ENCODE measurements around the gene HTR3A. TPM values are rescaled to one million over a fixed set of nuclear protein-coding genes. Genes with fewer than 3 reads are reported as not detected.

The HTR3A gene
- total and polyA plus RNA-seq, 11 donors = 0.15 to 0.23 TPM; not detected in 9

DNA sequence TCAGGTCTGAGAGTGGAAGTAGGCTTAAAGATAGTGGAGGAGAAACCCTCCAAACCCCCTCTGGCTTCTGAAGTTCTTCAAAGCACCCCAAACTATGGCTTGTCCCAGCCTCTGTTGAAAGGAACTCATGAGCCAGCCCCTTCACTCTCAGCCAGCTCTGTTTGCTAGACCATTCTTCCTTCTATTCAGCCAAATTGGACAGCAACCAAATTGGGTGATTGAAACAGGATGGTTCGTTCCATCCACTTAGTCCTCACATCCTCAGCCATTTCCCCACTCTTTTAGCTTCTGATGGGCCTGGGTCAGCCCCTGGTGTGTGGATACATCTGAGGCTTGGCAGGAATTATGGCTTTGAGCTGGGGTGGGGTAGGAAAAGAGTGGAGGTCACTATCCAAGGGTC lies 4.5 kb downstream of the HTR3A start:
- ATAC-seq = no peak
- no peak for DNase-seq
- H3K27me3 ChIP-seq = peaks cover 0 to 44% (median 0%) of the 10 kb centered on the region in 9 donors
- intact Hi-C loops (cut with DNase I) = loop anchor here in 1 of 10 donors (2.0 kb wide), 1 partner anchor 23 kb away; no protein-coding TSS in a partner anchor
- 8 to 39% (median 30%) methylated on average over 1 of the region's 1 CpG for WGBS, 4 donors
- no peak for TF ChIP-seq POLR2A (IDR thresholded peaks at IDR 0.05)
- H3K9me3 ChIP-seq = no peaks in the 10 kb centered on the region
- H3K4me3 ChIP-seq = no peak overlapping the region
- no peaks in the 10 kb centered on the region for H3K36me3 ChIP-seq
- no peak overlapping the region for H3K27ac ChIP-seq
- peaks cover 0 to 8% (median 5%) of the 10 kb centered on the region in 12 donors for H3K4me1 ChIP-seq

DNA sequence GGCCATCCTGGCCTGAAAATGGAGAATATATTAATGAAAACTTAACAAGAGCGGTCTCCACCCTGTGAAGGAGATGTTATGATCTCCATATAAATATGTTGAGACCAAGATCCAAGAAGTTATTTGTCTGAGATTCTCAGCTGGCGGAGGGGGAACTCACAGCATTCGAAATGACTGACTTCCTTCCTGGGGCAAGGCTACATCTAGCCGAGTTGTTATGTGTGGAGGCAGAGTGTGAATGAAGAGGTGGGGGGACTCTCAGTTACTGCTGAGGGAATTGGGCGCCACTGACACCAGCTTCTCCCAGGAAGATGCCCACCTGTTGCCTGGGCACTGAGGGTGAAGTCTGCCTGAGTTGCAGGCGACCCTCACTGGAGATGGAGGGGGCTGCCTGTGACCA lies 5.9 kb downstream of the HTR3A start:
- no peak for ATAC-seq
- 58 to 74% (median 67%) methylated on average over 6 of the region's 6 CpGs for WGBS, 4 donors
- no peak overlapping the region for H3K27ac ChIP-seq
- peaks cover 0 to 44% (median 0%) of the 10 kb centered on the region in 9 donors for H3K27me3 ChIP-seq
- TF ChIP-seq, protein P1, sequence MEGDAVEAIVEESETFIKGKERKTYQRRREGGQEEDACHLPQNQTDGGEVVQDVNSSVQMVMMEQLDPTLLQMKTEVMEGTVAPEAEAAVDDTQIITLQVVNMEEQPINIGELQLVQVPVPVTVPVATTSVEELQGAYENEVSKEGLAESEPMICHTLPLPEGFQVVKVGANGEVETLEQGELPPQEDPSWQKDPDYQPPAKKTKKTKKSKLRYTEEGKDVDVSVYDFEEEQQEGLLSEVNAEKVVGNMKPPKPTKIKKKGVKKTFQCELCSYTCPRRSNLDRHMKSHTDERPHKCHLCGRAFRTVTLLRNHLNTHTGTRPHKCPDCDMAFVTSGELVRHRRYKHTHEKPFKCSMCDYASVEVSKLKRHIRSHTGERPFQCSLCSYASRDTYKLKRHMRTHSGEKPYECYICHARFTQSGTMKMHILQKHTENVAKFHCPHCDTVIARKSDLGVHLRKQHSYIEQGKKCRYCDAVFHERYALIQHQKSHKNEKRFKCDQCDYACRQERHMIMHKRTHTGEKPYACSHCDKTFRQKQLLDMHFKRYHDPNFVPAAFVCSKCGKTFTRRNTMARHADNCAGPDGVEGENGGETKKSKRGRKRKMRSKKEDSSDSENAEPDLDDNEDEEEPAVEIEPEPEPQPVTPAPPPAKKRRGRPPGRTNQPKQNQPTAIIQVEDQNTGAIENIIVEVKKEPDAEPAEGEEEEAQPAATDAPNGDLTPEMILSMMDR (IDR thresholded peaks at IDR 0.05) = no peak
- TF ChIP-seq POLR2A (IDR thresholded peaks at IDR 0.05) = no peak
- intact Hi-C loops (cut with DNase I) = no loop called here
- no peaks in the 10 kb centered on the region for H3K9me3 ChIP-seq
- H3K4me1 ChIP-seq = no peaks in the 10 kb centered on the region
- DNase-seq = no peak
- no peak overlapping the region for H3K4me3 ChIP-seq
- H3K36me3 ChIP-seq = no peaks in the 10 kb centered on the region

DNA sequence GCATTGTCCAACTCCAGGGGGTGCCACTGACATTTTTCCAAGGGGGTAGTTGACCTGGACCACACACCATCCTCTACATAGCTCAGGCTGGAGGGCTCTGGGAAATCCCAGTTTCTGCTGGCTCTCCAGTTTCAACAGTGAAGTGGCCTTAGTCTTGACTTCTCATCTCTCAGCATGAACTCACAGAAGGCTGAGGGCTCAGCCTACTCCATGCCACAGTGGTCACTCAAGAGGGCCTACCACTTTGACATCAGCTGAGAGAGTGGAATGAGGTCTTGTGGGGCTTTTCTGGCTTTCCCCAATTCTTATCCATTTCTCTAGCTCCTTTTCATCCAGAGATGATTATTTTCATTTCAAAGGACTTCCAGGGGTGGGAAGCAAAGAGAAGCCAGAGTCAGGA lies 7.4 kb downstream of the HTR3A start:
- Histone ChIP-seq H3K27ac (no peak overlapping the region), H3K4me1 (no peaks in the 10 kb centered on the region), H3K4me3 (no peak overlapping the region), H3K27me3 (peaks cover 0 to 49% (median 0%) of the 10 kb centered on the region in 9 donors), H3K36me3 (no peaks in the 10 kb centered on the region), H3K9me3 (no peaks in the 10 kb centered on the region)
- DNase-seq (no peak), ATAC-seq (no peak)
- TF ChIP-seq, protein P1 (IDR thresholded peaks at IDR 0.05) = no peak
- no peak for TF ChIP-seq POLR2A (IDR thresholded peaks at IDR 0.05)
- intact Hi-C loops (cut with DNase I) = no loop called here

DNA sequence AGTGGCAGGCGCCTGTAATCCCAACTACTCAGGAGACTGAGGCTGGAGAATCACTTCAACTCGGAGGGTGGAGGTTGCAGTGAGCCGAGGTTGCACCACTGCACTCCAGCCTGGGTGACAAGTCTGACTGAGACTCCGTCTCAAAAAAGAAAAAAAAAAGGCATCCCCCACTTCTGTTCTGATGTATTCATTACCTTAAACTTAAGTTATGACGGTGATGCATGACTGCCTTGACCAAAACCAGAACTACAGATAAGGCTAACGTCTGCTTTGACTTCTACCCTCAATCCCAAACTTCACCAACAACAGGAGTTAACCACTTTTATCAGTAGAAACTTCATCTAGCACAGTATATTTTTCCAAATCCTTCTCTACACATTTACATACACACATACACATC lies 9.9 kb downstream of the HTR3A start:
- no peaks in the 10 kb centered on the region for H3K4me1 ChIP-seq
- H3K27ac ChIP-seq = no peak overlapping the region
- H3K36me3 ChIP-seq = no peaks in the 10 kb centered on the region
- 63 to 70% (median 67%) methylated on average over 6 of the region's 6 CpGs for WGBS, 4 donors
- no peak overlapping the region for H3K4me3 ChIP-seq
- ATAC-seq (no peak), DNase-seq (no peak)
- no peak for TF ChIP-seq POLR2A (IDR thresholded peaks at IDR 0.05)
- TF ChIP-seq, protein P1 (IDR thresholded peaks at IDR 0.05) = no peak
- peaks cover 0 to 38% (median 4%) of the 10 kb centered on the region in 9 donors for H3K27me3 ChIP-seq
- intact Hi-C loops (cut with DNase I) = loop anchor here in 1 of 10 donors (2.0 kb wide), 1 partner anchor 76 kb away; no protein-coding TSS in a partner anchor
- H3K9me3 ChIP-seq = no peaks in the 10 kb centered on the region

DNA sequence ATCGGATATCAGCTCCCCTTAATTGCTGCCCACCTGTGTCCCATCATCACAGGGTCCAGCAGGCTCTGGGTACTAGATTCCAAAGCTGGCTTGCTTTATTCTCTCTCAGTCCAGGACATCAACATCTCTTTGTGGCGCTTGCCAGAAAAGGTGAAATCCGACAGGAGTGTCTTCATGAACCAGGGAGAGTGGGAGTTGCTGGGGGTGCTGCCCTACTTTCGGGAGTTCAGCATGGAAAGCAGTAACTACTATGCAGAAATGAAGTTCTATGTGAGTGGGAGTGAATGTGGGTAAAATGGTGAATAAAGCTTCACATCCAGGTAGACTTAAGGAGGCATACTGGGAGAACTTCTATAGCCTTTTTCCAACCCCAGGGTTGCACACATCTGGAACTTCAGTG lies 11.0 kb downstream of the HTR3A start:
- 70 to 87% (median 84%) methylated on average over 4 of the region's 4 CpGs for WGBS, 4 donors
- Histone ChIP-seq H3K4me3 (no peak overlapping the region), H3K9me3 (no peaks in the 10 kb centered on the region), H3K27me3 (peaks cover 0 to 30% (median 4%) of the 10 kb centered on the region in 9 donors), H3K4me1 (no peaks in the 10 kb centered on the region), H3K36me3 (no peaks in the 10 kb centered on the region), H3K27ac (no peak overlapping the region)
- TF ChIP-seq POLR2A (IDR thresholded peaks at IDR 0.05) = no peak
- TF ChIP-seq, protein P1 (IDR thresholded peaks at IDR 0.05) = no peak
- no peak for ATAC-seq
- intact Hi-C loops (cut with DNase I) = loop anchor here in 1 of 10 donors (2.0 kb wide), 1 partner anchor 77 kb away; no protein-coding TSS in a partner anchor
- DNase-seq = no peak
